HL-60 (cell line): Measurements from ENCODE around the gene FGF14.

Source experiments
- DNase-seq, 2 experiments: peaks; one replicate each; pipeline ENCODE4 v3.0.0-alpha.2; 2010 to 2020; ENCODE audit warnings: low read depth in 1 of 2, low spot score in 1 of 2
- H3K27ac ChIP-seq: fragments of 250-450 bp; sonication (Bioruptor Pico); replicated peaks from 2 replicates; pipeline ENCODE4 v1.5.1; 2020; ENCODE audit warnings: mild to moderate bottlenecking, moderate library complexity
- H3K27me3 ChIP-seq: fragments of 250-450 bp; sonication (Bioruptor Pico); 2 replicates; pipeline ENCODE4 v1.5.1; 2021; ENCODE audit warnings: mild to moderate bottlenecking, moderate library complexity; ENCODE audit not compliant: insufficient read depth, poor library complexity, severe bottlenecking
- H3K4me3 ChIP-seq: replicated peaks from 2 replicates; pipeline ENCODE4 v1.5.1; 2011; ENCODE audit warnings: mild to moderate bottlenecking, control low read depth, low read length; ENCODE audit not compliant: insufficient read depth
- CTCF ChIP-seq: IDR thresholded peaks from one replicate; pipeline ENCODE4 v1.5.1; 2011; ENCODE audit warnings: low read length, control low read depth, inconsistent platforms; ENCODE audit not compliant: insufficient read depth
- GABPA ChIP-seq: IDR thresholded peaks from 2 replicates; pipeline ENCODE4 v1.6.1; 2012; ENCODE audit warnings: low read depth
- POLR2AphosphoS5 ChIP-seq: IDR thresholded peaks from 2 replicates; pipeline ENCODE4 v1.6.1; 2012; ENCODE audit warnings: low read depth
- REST ChIP-seq: IDR thresholded peaks from 2 replicates; pipeline ENCODE4 v1.6.1; 2012; ENCODE audit warnings: low read depth; ENCODE audit not compliant: insufficient replicate concordance
- SPI1 ChIP-seq: IDR thresholded peaks from 2 replicates; pipeline ENCODE4 v1.6.1; 2012; ENCODE audit warnings: low read depth, mild to moderate bottlenecking, borderline replicate concordance

FGF14 gene

GRCh38 chr13:102328909-102329308 is 72.9 kb downstream of the FGF14 start:
- no peak for DNase-seq
- H3K27ac ChIP-seq: no peak overlapping the region
- TF ChIP-seq POLR2AphosphoS5 (no peak), REST (no peak), SPI1 (no peak), GABPA (no peak), CTCF (no peak)
- no peaks in the 10 kb centered on the region for H3K27me3 ChIP-seq
- H3K4me3 ChIP-seq: no peak overlapping the region

- TF ChIP-seq CTCF (no peak), SPI1 (no peak), REST (no peak), GABPA (no peak), POLR2AphosphoS5 (no peak)
- H3K27me3 ChIP-seq: no peaks in the 10 kb centered on the region
- no peak for DNase-seq
- no peak overlapping the region for H3K27ac ChIP-seq
- no peak overlapping the region for H3K4me3 ChIP-seq
Observed at GRCh38 chr13:102327119-102327617, 74.7 kb downstream of the FGF14 start.

GRCh38 chr13:102326381-102327118 is 75.3 kb downstream of the FGF14 start:
- H3K27ac ChIP-seq: no peak overlapping the region
- H3K4me3 ChIP-seq: no peak overlapping the region
- H3K27me3 ChIP-seq: no peaks in the 10 kb centered on the region

More at GRCh38 chr13:102326381-102327118, 75.3 kb downstream of the FGF14 start:
- no peak for DNase-seq
- TF ChIP-seq GABPA (no peak), POLR2AphosphoS5 (no peak), REST (no peak), SPI1 (no peak), CTCF (no peak)
